ENCODE measurements around the gene BARX1. TPM values are rescaled to one million over a fixed set of nuclear protein-coding genes. Genes with fewer than 3 reads are reported as not detected.

The BARX1 gene
- total RNA-seq, 1 donor from 2014 or later = not detected

- Mint-ChIP-seq H3K27me3 (ENCODE audit: low read depth) (peaks cover 91% of the 10 kb centered on the region), H3K4me3 (peak overlapping the region; percentile 12), H3K9me3 (peaks cover 3% of the 10 kb centered on the region), H3K27ac (no peak overlapping the region), H3K4me1 (peaks cover 42% of the 10 kb centered on the region), H3K36me3 (peaks cover 3% of the 10 kb centered on the region)
- DNase-seq (ENCODE audit: low spot score in 2 of 2, unreplicated experiment in 2 of 2) = no peak
- no peak for TF ChIP-seq CTCF (IDR thresholded peaks at IDR 0.05; ENCODE audit: unreplicated experiment)
These were observed 2.9 kb downstream of the BARX1 start for GRCh38 chr9:93952119-93952783.

GRCh38 chr9:93951655-93952118, 3.5 kb downstream of the BARX1 start:
- Mint-ChIP-seq H3K4me3 (no peak overlapping the region), H3K4me1 (peaks cover 42% of the 10 kb centered on the region), H3K36me3 (peaks cover 3% of the 10 kb centered on the region), H3K27ac (no peak overlapping the region), H3K27me3 (ENCODE audit: low read depth) (peaks cover 91% of the 10 kb centered on the region), H3K9me3 (peaks cover 3% of the 10 kb centered on the region)
- DNase-seq (ENCODE audit: low spot score in 2 of 2, unreplicated experiment in 2 of 2) = no peak
- no peak for TF ChIP-seq CTCF (IDR thresholded peaks at IDR 0.05; ENCODE audit: unreplicated experiment)

GRCh38 chr9:93950619-93951601, 4.2 kb downstream of the BARX1 start:
- H3K36me3 Mint-ChIP-seq = peaks cover 3% of the 10 kb centered on the region
- no peak for TF ChIP-seq CTCF (IDR thresholded peaks at IDR 0.05; ENCODE audit: unreplicated experiment)
- peaks cover 91% of the 10 kb centered on the region for H3K27me3 Mint-ChIP-seq (ENCODE audit: low read depth)
- peak in 1 of 2 experiments; percentile 53 for DNase-seq (ENCODE audit: low spot score in 2 of 2, unreplicated experiment in 2 of 2)
- peak overlapping the region; percentile 53 for H3K4me3 Mint-ChIP-seq
- H3K9me3 Mint-ChIP-seq = peaks cover 3% of the 10 kb centered on the region
- peaks cover 46% of the 10 kb centered on the region for H3K4me1 Mint-ChIP-seq
- no peak overlapping the region for H3K27ac Mint-ChIP-seq

GRCh38 chr9:93949694-93950449, 5.3 kb downstream of the BARX1 start:
- peaks cover 95% of the 10 kb centered on the region for H3K27me3 Mint-ChIP-seq (ENCODE audit: low read depth)
- no peak overlapping the region for H3K4me3 Mint-ChIP-seq
- peaks cover 3% of the 10 kb centered on the region for H3K36me3 Mint-ChIP-seq
- no peak for DNase-seq (ENCODE audit: low spot score in 2 of 2, unreplicated experiment in 2 of 2)
- H3K9me3 Mint-ChIP-seq = peaks cover 3% of the 10 kb centered on the region
- H3K27ac Mint-ChIP-seq = no peak overlapping the region
- H3K4me1 Mint-ChIP-seq = peaks cover 42% of the 10 kb centered on the region
- TF ChIP-seq CTCF (IDR thresholded peaks at IDR 0.05; ENCODE audit: unreplicated experiment) = no peak

GRCh38 chr9:93949073-93949693, 6.0 kb downstream of the BARX1 start:
- TF ChIP-seq CTCF (IDR thresholded peaks at IDR 0.05; ENCODE audit: unreplicated experiment) = no peak
- H3K36me3 Mint-ChIP-seq = peaks cover 3% of the 10 kb centered on the region
- H3K27ac Mint-ChIP-seq = no peak overlapping the region
- peaks cover 42% of the 10 kb centered on the region for H3K4me1 Mint-ChIP-seq
- peak overlapping the region; percentile 58 for H3K4me3 Mint-ChIP-seq
- H3K27me3 Mint-ChIP-seq (ENCODE audit: low read depth) = peaks cover 99% of the 10 kb centered on the region
- no peak for DNase-seq (ENCODE audit: low spot score in 2 of 2, unreplicated experiment in 2 of 2)
- peaks cover 3% of the 10 kb centered on the region for H3K9me3 Mint-ChIP-seq

Data from mesothelial cell of epicardium (in vitro differentiated cells).